Measurements from ENCODE around the gene NAP1L5. TPM values are rescaled to one million over a fixed set of nuclear protein-coding genes. Genes with fewer than 3 reads are reported as not detected.
A peak's percentile ranks its signal among the peaks of the same experiment; 100 is the strongest.

NAP1L5 gene
- total RNA-seq, 1 donor from 2014 or later = 4.7 TPM

- FAIRE-seq (peak; percentile 56), DNase-seq (ENCODE audit: low read depth) (peak; percentile 78)
- Mint-ChIP-seq H3K4me3 (ENCODE audit: unreplicated experiment) (no peak overlapping the region), H3K4me1 (ENCODE audit: low read depth, unreplicated experiment) (peaks cover 7% of the 10 kb centered on the region), H3K27me3 (ENCODE audit: low read depth, unreplicated experiment) (no peaks in the 10 kb centered on the region), H3K27ac (ENCODE audit: unreplicated experiment) (no peak overlapping the region), H3K9me3 (ENCODE audit: unreplicated experiment) (no peaks in the 10 kb centered on the region), H3K36me3 (ENCODE audit: low read depth, unreplicated experiment) (no peaks in the 10 kb centered on the region)
- no peak for TF ChIP-seq EZH2 (IDR thresholded peaks at IDR 0.05; ENCODE audit: insufficient read depth, low read length)
- no peak for TF ChIP-seq CTCF (IDR thresholded peaks at IDR 0.05; ENCODE audit: insufficient read depth, low read depth, low read length)
- H3K36me3 ChIP-seq (ENCODE audit: insufficient read depth, low read length) = peaks cover 2% of the 10 kb centered on the region
- no peak overlapping the region for H2AFZ ChIP-seq (ENCODE audit: low read depth, low read length)
- H3K79me2 ChIP-seq (ENCODE audit: insufficient read depth, low read length) = no peaks in the 10 kb centered on the region
- no peak overlapping the region for H3K4me2 ChIP-seq (ENCODE audit: low read length)
- no peaks in the 10 kb centered on the region for H3K27me3 ChIP-seq (ENCODE audit: insufficient read depth, low read length)
- no peak overlapping the region for H3K27ac ChIP-seq (ENCODE audit: low read depth, low read length)
- H4K20me1 ChIP-seq (ENCODE audit: insufficient read depth, low read length) = no peaks in the 10 kb centered on the region
- no peak overlapping the region for H3K4me3 ChIP-seq (ENCODE audit: insufficient read depth, low read depth, low read length)
- no peak overlapping the region for H3K9ac ChIP-seq (ENCODE audit: low read length)
- H3K4me1 ChIP-seq (ENCODE audit: insufficient read depth, low read length) = peaks cover 5% of the 10 kb centered on the region
- no peaks in the 10 kb centered on the region for H3K9me3 ChIP-seq (ENCODE audit: insufficient read depth, low read depth, low read length)
These were observed 22.1 kb downstream of the NAP1L5 start for GRCh38 chr4:88675543-88675942.

GRCh38 chr4:88674979-88675378 is 22.6 kb downstream of the NAP1L5 start:
- H2AFZ ChIP-seq (ENCODE audit: low read depth, low read length) = no peak overlapping the region
- H4K20me1 ChIP-seq (ENCODE audit: insufficient read depth, low read length) = no peaks in the 10 kb centered on the region
- H3K27me3 Mint-ChIP-seq (ENCODE audit: low read depth, unreplicated experiment) = no peaks in the 10 kb centered on the region
- peak; percentile 58 for DNase-seq (ENCODE audit: low read depth)
- no peaks in the 10 kb centered on the region for H3K9me3 Mint-ChIP-seq (ENCODE audit: unreplicated experiment)
- TF ChIP-seq EZH2 (IDR thresholded peaks at IDR 0.05; ENCODE audit: insufficient read depth, low read length) (no peak), CTCF (IDR thresholded peaks at IDR 0.05; ENCODE audit: insufficient read depth, low read depth, low read length) (no peak)
- no peak overlapping the region for H3K4me2 ChIP-seq (ENCODE audit: low read length)
- no peak overlapping the region for H3K9ac ChIP-seq (ENCODE audit: low read length)
- H3K4me3 Mint-ChIP-seq (ENCODE audit: unreplicated experiment) = no peak overlapping the region
- peak overlapping the region; percentile 44 for H3K27ac ChIP-seq (ENCODE audit: low read depth, low read length)
- no peaks in the 10 kb centered on the region for H3K36me3 Mint-ChIP-seq (ENCODE audit: low read depth, unreplicated experiment)
- no peak overlapping the region for H3K4me3 ChIP-seq (ENCODE audit: insufficient read depth, low read depth, low read length)
- no peaks in the 10 kb centered on the region for H3K36me3 ChIP-seq (ENCODE audit: insufficient read depth, low read length)
- peak overlapping the region; percentile 18 for H3K27ac Mint-ChIP-seq (ENCODE audit: unreplicated experiment)
- peaks cover 5% of the 10 kb centered on the region for H3K4me1 ChIP-seq (ENCODE audit: insufficient read depth, low read length)
- peaks cover 7% of the 10 kb centered on the region for H3K4me1 Mint-ChIP-seq (ENCODE audit: low read depth, unreplicated experiment)
- H3K9me3 ChIP-seq (ENCODE audit: insufficient read depth, low read depth, low read length) = no peaks in the 10 kb centered on the region
- H3K27me3 ChIP-seq (ENCODE audit: insufficient read depth, low read length) = no peaks in the 10 kb centered on the region
- no peaks in the 10 kb centered on the region for H3K79me2 ChIP-seq (ENCODE audit: insufficient read depth, low read length)
- FAIRE-seq = no peak

- Histone ChIP-seq H2AFZ (ENCODE audit: low read depth, low read length) (no peak overlapping the region), H4K20me1 (ENCODE audit: insufficient read depth, low read length) (no peaks in the 10 kb centered on the region), H3K4me3 (ENCODE audit: insufficient read depth, low read depth, low read length) (no peak overlapping the region), H3K4me2 (ENCODE audit: low read length) (no peak overlapping the region), H3K9ac (ENCODE audit: low read length) (no peak overlapping the region), H3K27me3 (ENCODE audit: insufficient read depth, low read length) (no peaks in the 10 kb centered on the region), H3K36me3 (ENCODE audit: insufficient read depth, low read length) (no peaks in the 10 kb centered on the region), H3K79me2 (ENCODE audit: insufficient read depth, low read length) (no peaks in the 10 kb centered on the region), H3K4me1 (ENCODE audit: insufficient read depth, low read length) (peaks cover 5% of the 10 kb centered on the region), H3K27ac (ENCODE audit: low read depth, low read length) (peak overlapping the region; percentile 44), H3K9me3 (ENCODE audit: insufficient read depth, low read depth, low read length) (no peaks in the 10 kb centered on the region)
- Mint-ChIP-seq H3K4me1 (ENCODE audit: low read depth, unreplicated experiment) (peaks cover 7% of the 10 kb centered on the region), H3K27ac (ENCODE audit: unreplicated experiment) (no peak overlapping the region), H3K27me3 (ENCODE audit: low read depth, unreplicated experiment) (no peaks in the 10 kb centered on the region), H3K4me3 (ENCODE audit: unreplicated experiment) (no peak overlapping the region), H3K9me3 (ENCODE audit: unreplicated experiment) (no peaks in the 10 kb centered on the region), H3K36me3 (ENCODE audit: low read depth, unreplicated experiment) (no peaks in the 10 kb centered on the region)
- FAIRE-seq = peak; percentile 65
- no peak for TF ChIP-seq EZH2 (IDR thresholded peaks at IDR 0.05; ENCODE audit: insufficient read depth, low read length)
- no peak for TF ChIP-seq CTCF (IDR thresholded peaks at IDR 0.05; ENCODE audit: insufficient read depth, low read depth, low read length)
- peak; percentile 61 for DNase-seq (ENCODE audit: low read depth)
These were observed 23.1 kb downstream of the NAP1L5 start for GRCh38 chr4:88674565-88674964.

Measured in astrocyte (in vitro differentiated cells and primary cell).